HT-29 (cell line): ENCODE measurements around the gene SRGAP2C. TPM values are rescaled to one million over a fixed set of nuclear protein-coding genes. Genes with fewer than 3 reads are reported as not detected.
"Not testable (repeated sequence)": the region's sequence is repeated elsewhere in the genome, so short reads cannot be mapped to it uniquely, and the experiment has no call there.

Experiments
- DNase-seq: peaks from one replicate; pipeline ENCODE4 v3.0.0-alpha.2; 2015; ENCODE audit warnings: low spot score
- total RNA-seq: library from RNA; depleted of rRNA; stranded (reverse); fragments of >200 nt; shearing (Covaris generic); gene quantifications from 2 replicates; pipeline ENCODE4 v1.2.3, GENCODE V29; 2014

Gene SRGAP2C
- total RNA-seq, 1 experiment from 2014 or later: 2.3 TPM

- not testable (repeated sequence) for DNase-seq
Measured at GRCh38 chr1:121186191-121186590, 1.4 kb downstream of the SRGAP2C start.

- DNase-seq: not testable (repeated sequence)
Measured at GRCh38 chr1:121187914-121188313, 3.1 kb downstream of the SRGAP2C start.

- not testable (repeated sequence) for DNase-seq
Measured at GRCh38 chr1:121192512-121192911, 7.7 kb downstream of the SRGAP2C start.

DNA sequence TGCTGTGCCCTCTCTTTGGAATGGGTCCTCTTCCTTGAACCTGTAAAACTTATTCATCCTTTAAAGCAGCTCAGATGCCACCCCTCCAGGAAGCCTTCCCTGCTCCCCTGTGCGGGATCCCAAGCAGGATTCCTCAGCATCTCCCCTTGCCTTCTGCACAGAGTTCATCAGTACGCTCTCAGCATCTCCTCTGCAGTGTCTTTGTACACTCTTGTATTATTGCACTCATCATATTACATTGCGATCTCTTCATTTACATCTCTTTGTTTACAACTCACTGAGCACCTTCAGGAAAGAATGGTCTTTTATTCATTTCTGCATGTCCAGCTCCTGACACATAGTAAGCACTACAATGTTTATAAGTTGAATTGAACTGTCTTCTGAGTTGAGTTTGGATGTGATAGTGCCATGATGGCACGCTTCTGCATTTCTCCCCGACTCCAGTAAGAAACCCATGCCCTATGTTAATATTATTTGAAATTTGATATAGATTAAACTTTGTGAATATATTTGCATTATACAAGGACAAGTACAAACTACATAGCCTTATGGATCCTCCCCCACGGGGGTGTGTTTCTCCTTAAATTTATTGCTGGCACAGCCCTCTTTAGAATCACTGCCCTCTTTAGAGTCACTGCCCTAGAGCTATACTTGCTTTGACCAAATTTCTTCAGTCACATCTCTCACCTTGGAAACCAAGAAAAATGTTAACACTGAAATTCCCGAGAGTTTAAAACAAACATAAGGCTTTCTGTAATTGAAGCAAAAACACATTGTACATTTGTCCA, 12.5 kb downstream of the SRGAP2C start:
- not testable (repeated sequence) for DNase-seq

- DNase-seq: not testable (repeated sequence)
Measured at GRCh38 chr1:121199763-121200162, 15.0 kb downstream of the SRGAP2C start.

DNA sequence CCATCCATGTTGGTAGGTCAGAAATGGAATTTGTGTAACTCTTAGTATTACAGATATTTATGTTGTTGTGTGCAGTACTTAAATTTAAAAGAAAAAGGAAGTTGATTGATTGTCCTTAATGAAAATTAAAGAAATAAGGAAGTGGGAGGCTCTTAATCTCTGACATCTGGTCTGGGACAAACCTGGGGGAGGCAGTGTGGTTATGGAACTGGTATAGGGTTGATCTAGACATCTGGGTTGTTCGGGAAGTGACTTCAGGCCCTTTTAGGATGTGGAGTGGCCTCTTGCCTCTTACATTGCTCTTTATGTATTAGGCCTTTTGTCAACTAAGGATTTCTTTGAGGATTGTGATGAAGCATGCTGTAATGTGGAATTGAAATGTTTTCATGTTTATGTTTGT, 15.5 kb downstream of the SRGAP2C start:
- DNase-seq: not testable (repeated sequence)

DNA sequence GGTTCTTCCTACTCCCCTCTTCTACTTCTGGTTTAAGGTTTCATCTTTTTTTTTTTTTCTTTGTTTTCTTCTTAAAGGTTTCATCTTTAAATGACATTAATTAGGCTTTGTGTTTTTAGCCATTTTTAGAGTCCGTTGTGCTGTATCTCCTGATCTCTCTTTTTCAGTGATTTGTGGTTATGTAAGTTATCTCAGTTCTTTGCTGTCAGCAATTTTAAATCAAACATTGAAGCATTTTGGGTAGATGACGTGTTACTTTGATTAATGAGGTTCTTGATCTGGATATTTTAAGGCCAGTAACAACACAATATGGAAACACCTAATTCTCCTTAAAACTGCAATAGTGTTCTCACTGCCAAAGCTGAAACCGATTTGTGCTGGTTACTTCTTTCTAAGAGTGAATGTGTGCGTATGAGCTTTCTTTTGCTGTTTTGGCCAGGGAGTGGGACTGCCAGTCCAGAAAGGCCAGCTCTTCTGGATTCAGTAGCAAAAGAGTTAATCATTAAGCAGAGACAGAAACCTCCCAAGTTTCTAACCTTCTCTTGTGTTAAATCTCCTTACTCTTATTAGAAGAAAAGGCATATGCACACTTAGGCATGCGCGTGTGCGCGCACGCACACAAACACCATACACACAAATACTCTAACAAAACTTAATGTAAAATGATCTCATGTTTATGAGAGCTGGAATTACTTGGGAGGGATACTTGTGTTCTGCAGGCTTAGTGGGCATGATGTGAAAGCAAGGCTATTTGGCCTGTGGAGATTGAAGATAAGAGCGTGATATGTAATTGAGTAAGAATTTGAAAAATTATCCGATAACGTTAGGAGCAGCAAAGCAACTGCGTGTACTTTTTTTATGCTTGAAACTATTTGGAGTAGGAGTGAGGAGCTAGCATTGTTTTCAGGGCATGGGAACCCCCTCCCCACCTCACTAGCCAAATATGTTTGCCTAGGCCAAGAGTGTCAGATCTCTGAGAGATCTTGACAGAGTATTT, 16.5 kb downstream of the SRGAP2C start:
- not testable (repeated sequence) for DNase-seq

GRCh38 chr1:121202986-121203385, 18.2 kb downstream of the SRGAP2C start:
- not testable (repeated sequence) for DNase-seq

- DNase-seq: not testable (repeated sequence)
Measured at GRCh38 chr1:121205786-121206711, 21.3 kb downstream of the SRGAP2C start.

DNA sequence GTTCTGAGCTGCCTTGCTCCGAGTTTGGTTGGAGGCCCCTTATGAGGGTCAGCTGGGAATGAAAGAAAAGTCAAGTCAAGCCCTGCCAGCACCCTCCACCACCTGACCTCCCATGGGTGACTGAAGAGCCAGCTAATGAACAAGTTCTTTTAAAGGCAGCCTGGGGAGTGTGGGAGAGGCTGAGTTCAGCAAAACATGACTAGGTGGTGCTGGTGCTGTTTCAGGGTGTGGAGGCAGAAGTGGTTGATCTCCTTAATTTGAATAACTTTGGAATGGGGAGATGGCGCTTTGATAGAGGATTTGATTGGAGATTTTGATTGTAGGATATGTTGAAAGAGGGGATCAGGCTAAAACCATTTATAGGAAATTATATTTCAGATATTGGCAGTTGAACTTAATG, 22.6 kb downstream of the SRGAP2C start:
- not testable (repeated sequence) for DNase-seq

GRCh38 chr1:121208375-121208774, 23.6 kb downstream of the SRGAP2C start:
- not testable (repeated sequence) for DNase-seq

DNA sequence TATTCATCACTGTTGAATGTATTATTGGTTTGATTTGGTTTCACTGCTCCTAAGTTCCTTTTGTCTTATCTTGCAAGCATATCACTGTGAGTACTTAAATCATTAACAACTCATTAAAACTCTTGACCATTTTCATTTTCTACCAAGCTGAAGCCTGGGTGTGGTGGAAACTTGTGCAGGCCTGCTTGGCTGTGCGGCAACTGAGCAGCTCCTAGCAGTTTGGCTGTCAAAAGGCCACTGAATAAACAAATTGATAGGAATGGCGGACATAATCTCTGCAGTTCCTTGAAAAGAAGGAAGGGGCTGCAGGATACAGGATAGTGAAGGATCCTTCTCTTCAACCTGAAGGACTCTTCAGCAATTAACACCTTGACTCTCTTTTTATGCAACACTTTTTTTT, 26.0 kb downstream of the SRGAP2C start:
- DNase-seq: not testable (repeated sequence)

DNA sequence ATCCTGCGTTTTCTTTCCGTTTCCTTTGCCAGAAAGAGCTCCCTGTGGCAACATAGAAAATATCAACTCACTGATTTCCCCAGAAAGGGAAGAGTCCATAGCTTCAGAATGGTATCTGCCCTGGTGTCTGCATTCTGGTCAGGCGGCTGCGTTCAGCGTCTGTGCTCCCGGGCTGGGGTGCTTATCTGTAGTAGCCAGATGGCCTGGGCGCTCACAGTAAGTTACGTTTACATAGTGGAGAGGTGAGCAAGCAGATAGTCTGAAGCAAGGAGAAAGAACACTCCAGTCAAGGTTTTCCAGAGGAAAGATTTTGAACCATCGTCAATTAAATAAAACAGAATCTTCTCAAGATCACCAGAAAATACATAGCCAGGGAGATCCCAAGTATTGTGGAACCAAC, 28.7 kb downstream of the SRGAP2C start:
- DNase-seq: not testable (repeated sequence)

- DNase-seq: not testable (repeated sequence)
Measured at GRCh38 chr1:121214544-121215156, 29.9 kb downstream of the SRGAP2C start.

- DNase-seq: not testable (repeated sequence)
Measured at GRCh38 chr1:121215699-121216417, 31.1 kb downstream of the SRGAP2C start.

DNA sequence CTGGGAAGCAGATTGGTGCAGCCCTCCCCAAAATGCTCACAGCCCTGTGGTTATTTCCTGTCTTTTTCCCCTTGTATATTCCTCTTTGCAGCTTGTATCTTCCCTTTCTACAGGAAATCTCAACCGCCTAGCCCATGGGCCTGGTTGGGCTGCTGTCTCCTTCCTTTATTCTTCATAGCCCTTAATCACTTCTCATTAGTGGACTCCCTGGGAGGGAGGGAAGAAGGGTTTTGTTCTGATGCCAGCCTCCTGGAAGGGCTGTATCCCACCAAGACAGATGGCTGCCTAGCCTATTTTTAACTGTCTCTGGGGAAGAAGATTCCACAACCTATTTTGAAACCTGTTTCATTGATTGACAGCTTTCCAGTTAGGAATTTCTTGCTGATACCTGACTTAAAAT, 31.9 kb downstream of the SRGAP2C start:
- not testable (repeated sequence) for DNase-seq

- DNase-seq: not testable (repeated sequence)
Measured at GRCh38 chr1:121221770-121222169, 37.0 kb downstream of the SRGAP2C start.

DNA sequence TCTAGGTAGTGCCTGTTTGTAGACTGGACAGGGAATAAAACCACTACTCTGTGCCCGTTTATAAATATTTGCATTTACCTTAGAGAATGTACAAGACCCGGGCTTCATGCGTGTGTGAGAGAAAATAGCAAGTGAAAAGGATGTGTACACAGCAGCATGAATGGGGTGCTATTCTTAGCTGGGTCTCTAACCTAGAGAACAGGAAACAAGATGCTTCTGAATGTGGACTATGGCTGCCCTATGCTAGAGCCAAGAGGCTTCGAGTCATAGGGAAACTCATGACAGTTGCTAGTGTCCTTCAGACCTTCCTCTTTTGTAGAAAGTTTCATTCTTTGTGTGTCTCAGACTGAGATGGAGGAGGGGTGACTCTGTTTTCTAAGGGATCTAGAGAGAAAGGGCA, 39.9 kb downstream of the SRGAP2C start:
- DNase-seq: not testable (repeated sequence)

DNA sequence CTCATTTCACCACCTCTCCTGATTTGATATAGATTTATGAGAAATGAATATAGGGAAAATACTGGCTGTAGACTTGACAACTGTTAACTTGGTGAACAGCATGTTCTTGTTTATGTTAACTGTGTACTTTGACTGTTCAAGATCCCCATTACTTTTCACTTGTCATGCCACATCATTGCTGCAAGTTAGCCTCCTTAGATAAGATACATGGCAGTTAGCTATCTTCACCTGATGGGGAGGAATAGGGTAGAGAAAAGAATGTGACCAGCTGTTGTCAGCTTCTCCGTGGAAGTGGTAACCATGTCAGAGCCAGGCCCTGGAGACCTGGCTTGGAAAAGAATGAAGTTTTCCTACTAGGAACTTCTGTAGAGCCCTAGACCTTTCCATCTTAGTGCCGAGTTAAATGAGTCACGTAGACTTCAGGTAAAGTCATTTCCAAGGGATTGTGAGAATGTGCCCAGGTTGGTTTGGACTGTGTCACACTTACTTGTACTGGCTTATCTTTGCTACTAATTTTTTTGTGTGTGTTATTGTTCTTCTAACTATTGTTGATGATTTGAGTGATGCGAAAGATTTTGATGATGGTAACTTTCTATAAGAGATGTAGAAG, 41.6 kb downstream of the SRGAP2C start:
- not testable (repeated sequence) for DNase-seq
